HL-60 (cell line): ENCODE data around the gene TMEM94.

ENCODE experiments used
- TF ChIP-seq, protein P1 (sequence below): IDR thresholded peaks from one replicate; pipeline ENCODE4 v1.5.1; 2011; ENCODE audit warnings: low read length, control low read depth, inconsistent platforms; ENCODE audit not compliant: insufficient read depth
- TF ChIP-seq, protein P2 (sequence below): IDR thresholded peaks from 2 replicates; pipeline ENCODE4 v1.6.1; 2012; ENCODE audit warnings: low read depth; ENCODE audit not compliant: insufficient replicate concordance

DNA sequence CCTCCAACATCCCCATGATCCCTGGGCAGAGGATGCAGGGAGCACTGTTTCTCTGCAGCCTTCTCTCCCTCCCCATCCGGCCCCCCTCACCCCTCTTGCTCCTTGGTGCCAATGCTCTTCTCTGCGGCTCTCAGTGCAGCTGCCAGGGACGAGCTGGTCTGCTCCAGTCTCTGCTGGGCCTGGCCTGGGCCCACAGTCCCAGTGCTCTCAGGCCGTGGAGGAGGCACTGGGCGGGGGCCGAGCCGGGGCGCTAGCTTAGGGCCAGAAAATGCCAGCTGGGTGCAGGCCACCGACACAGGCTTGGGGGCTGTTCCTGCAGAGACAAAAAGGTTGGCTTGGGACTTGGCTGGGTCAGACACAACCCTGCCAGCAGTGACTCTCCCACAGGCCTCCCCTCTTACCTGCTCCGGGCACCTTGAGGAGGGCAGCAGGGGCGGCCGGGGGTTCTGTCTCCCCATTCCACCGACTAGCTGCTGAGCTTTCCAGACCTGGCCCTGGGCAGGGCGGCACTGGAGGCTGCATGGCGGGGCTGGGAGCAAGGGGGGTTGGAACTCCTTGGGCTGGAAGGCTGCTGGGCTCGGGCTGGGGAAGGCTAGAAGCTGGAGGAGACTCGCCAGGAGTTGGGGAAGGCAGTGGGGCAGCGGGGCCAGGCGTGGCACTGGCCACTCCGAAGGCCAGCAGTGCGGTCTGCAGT lies 45.1 kb downstream of the TMEM94 start:
- TF ChIP-seq, protein P1, sequence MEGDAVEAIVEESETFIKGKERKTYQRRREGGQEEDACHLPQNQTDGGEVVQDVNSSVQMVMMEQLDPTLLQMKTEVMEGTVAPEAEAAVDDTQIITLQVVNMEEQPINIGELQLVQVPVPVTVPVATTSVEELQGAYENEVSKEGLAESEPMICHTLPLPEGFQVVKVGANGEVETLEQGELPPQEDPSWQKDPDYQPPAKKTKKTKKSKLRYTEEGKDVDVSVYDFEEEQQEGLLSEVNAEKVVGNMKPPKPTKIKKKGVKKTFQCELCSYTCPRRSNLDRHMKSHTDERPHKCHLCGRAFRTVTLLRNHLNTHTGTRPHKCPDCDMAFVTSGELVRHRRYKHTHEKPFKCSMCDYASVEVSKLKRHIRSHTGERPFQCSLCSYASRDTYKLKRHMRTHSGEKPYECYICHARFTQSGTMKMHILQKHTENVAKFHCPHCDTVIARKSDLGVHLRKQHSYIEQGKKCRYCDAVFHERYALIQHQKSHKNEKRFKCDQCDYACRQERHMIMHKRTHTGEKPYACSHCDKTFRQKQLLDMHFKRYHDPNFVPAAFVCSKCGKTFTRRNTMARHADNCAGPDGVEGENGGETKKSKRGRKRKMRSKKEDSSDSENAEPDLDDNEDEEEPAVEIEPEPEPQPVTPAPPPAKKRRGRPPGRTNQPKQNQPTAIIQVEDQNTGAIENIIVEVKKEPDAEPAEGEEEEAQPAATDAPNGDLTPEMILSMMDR, result no peak
- TF ChIP-seq, protein P2, sequence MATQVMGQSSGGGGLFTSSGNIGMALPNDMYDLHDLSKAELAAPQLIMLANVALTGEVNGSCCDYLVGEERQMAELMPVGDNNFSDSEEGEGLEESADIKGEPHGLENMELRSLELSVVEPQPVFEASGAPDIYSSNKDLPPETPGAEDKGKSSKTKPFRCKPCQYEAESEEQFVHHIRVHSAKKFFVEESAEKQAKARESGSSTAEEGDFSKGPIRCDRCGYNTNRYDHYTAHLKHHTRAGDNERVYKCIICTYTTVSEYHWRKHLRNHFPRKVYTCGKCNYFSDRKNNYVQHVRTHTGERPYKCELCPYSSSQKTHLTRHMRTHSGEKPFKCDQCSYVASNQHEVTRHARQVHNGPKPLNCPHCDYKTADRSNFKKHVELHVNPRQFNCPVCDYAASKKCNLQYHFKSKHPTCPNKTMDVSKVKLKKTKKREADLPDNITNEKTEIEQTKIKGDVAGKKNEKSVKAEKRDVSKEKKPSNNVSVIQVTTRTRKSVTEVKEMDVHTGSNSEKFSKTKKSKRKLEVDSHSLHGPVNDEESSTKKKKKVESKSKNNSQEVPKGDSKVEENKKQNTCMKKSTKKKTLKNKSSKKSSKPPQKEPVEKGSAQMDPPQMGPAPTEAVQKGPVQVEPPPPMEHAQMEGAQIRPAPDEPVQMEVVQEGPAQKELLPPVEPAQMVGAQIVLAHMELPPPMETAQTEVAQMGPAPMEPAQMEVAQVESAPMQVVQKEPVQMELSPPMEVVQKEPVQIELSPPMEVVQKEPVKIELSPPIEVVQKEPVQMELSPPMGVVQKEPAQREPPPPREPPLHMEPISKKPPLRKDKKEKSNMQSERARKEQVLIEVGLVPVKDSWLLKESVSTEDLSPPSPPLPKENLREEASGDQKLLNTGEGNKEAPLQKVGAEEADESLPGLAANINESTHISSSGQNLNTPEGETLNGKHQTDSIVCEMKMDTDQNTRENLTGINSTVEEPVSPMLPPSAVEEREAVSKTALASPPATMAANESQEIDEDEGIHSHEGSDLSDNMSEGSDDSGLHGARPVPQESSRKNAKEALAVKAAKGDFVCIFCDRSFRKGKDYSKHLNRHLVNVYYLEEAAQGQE, result no peak
